H1 (cell line): ENCODE measurements around the gene ITGAE.

Experiments used
- ATF2 ChIP-seq: IDR thresholded peaks from 2 replicates; pipeline ENCODE4 v1.6.1; 2012; ENCODE audit warnings: low read length, inconsistent platforms
- BACH1 ChIP-seq: IDR thresholded peaks from 2 replicates; pipeline ENCODE4 v1.6.1; 2012; ENCODE audit warnings: low read length, improper control_type of control experiment
- EZH2 ChIP-seq: fragments of 200-600 bp; sonication (generic); IDR thresholded peaks from 2 replicates; pipeline ENCODE4 v1.7.1; 2012; ENCODE audit warnings: low read depth, mild to moderate bottlenecking, moderate library complexity, low read length, inconsistent platforms; ENCODE audit not compliant: severe bottlenecking
- JUND ChIP-seq: IDR thresholded peaks from 2 replicates; pipeline ENCODE4 v1.6.1; 2011; ENCODE audit warnings: mild to moderate bottlenecking, improper control_type of control experiment, low read length
- POLR2A ChIP-seq, 2 experiments: IDR thresholded peaks; 1 replicate in 1 of 2; 2 replicates in 1 of 2; pipeline ENCODE4 v1.6.1; 2011; ENCODE audit warnings: low read depth in 2 of 2, low read length in 2 of 2, mild to moderate bottlenecking in 2 of 2; ENCODE audit errors: control extremely low read depth in 1 of 2
- POLR2AphosphoS5 ChIP-seq: IDR thresholded peaks from 2 replicates; pipeline ENCODE4 v1.6.1; 2011; ENCODE audit warnings: low read depth, low read length
- SUZ12 ChIP-seq: fragments of 200-600 bp; sonication (generic); IDR thresholded peaks from 2 replicates; pipeline ENCODE4 v1.6.1; 2012; ENCODE audit warnings: mild to moderate bottlenecking, inconsistent platforms, low read length, moderate library complexity, mixed read lengths
- TAF1 ChIP-seq: IDR thresholded peaks from 2 replicates; pipeline ENCODE4 v1.6.1; 2011; ENCODE audit warnings: mild to moderate bottlenecking, low read depth, low read length
- TEAD4 ChIP-seq: IDR thresholded peaks from 2 replicates; pipeline ENCODE4 v1.6.1; 2012; ENCODE audit warnings: low read depth, low read length, inconsistent platforms, mixed read lengths
- ZNF274 ChIP-seq: IDR thresholded peaks from 2 replicates; pipeline ENCODE4 v1.7.0; 2012; ENCODE audit warnings: low read length, borderline replicate concordance; ENCODE audit errors: extremely low read depth
- TF ChIP-seq, protein P1 (sequence below), 3 experiments: IDR thresholded peaks; 1 replicate in 2 of 3; 2 replicates in 1 of 3; pipeline versions ENCODE4 v1.5.1 to v1.6.1; 2011; ENCODE audit warnings: low read length in 3 of 3, mild to moderate bottlenecking in 3 of 3, inconsistent platforms in 2 of 3, low read depth in 1 of 3, moderate library complexity in 1 of 3; ENCODE audit not compliant: insufficient read depth in 1 of 3; ENCODE audit errors: control extremely low read depth in 1 of 3
- TF ChIP-seq, protein P2 (sequence below): IDR thresholded peaks from 2 replicates; pipeline ENCODE4 v1.6.1; 2011; ENCODE audit warnings: low read depth, mild to moderate bottlenecking, low read length; ENCODE audit not compliant: insufficient read depth

- TF ChIP-seq EZH2 (no peak), POLR2A (IDR thresholded peaks at IDR 0.05; ENCODE audit: control extremely low read depth in 1 of 2, low read depth in 2 of 2, low read length in 2 of 2) (no peak), TAF1 (no peak), ZNF274 (no peak), POLR2AphosphoS5 (no peak), SUZ12 (no peak), BACH1 (no peak), TEAD4 (no peak), JUND (no peak), ATF2 (no peak)
- TF ChIP-seq, protein P1, sequence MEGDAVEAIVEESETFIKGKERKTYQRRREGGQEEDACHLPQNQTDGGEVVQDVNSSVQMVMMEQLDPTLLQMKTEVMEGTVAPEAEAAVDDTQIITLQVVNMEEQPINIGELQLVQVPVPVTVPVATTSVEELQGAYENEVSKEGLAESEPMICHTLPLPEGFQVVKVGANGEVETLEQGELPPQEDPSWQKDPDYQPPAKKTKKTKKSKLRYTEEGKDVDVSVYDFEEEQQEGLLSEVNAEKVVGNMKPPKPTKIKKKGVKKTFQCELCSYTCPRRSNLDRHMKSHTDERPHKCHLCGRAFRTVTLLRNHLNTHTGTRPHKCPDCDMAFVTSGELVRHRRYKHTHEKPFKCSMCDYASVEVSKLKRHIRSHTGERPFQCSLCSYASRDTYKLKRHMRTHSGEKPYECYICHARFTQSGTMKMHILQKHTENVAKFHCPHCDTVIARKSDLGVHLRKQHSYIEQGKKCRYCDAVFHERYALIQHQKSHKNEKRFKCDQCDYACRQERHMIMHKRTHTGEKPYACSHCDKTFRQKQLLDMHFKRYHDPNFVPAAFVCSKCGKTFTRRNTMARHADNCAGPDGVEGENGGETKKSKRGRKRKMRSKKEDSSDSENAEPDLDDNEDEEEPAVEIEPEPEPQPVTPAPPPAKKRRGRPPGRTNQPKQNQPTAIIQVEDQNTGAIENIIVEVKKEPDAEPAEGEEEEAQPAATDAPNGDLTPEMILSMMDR (IDR thresholded peaks at IDR 0.05; ENCODE audit: control extremely low read depth in 1 of 3, insufficient read depth in 1 of 3, low read depth in 1 of 3, low read length in 3 of 3): no peak
- TF ChIP-seq, protein P2, sequence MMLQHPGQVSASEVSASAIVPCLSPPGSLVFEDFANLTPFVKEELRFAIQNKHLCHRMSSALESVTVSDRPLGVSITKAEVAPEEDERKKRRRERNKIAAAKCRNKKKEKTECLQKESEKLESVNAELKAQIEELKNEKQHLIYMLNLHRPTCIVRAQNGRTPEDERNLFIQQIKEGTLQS: no peak
Measured at GRCh38 chr17:3724378-3725077, 76.5 kb downstream of the ITGAE start.
